K562 (cell line): Measurements from ENCODE around the gene CRABP2. TPM values are rescaled to one million over a fixed set of nuclear protein-coding genes. Genes with fewer than 3 reads are reported as not detected.
A peak's percentile ranks its signal among the peaks of the same experiment; 100 is the strongest.

Experiments used
- AFF1 ChIP-seq, 2 experiments: fragments of 450-650 bp; IDR thresholded peaks; 2 replicates each; pipeline ENCODE4 v1.6.1; 2018; ENCODE audit warnings: mild to moderate bottlenecking in 2 of 2, low read depth in 1 of 2; ENCODE audit not compliant: partially characterized antibody in 2 of 2
- BACH1 ChIP-seq: fragments of 200-800 bp; sonication (Bioruptor generic); IDR thresholded peaks from 2 replicates; pipeline ENCODE4 v1.6.1; 2016; ENCODE audit warnings: missing genetic modification characterization, missing compliant biosample characterization
- CEBPG ChIP-seq, 3 experiments: fragments of 200-800 bp in 1 of 3; sonication (Bioruptor generic) in 1 of 3; sonication (generic) in 1 of 3; formaldehyde crosslinking in 1 of 3; IDR thresholded peaks in 2 of 3; conservative IDR thresholded peaks in 1 of 3; 2 replicates each; pipeline versions ENCODE4 v1.6.1 to v1.8.0; 2016 to 2022; ENCODE audit warnings: missing compliant biosample characterization in 2 of 3, missing genetic modification characterization in 2 of 3, mild to moderate bottlenecking in 1 of 3, missing genetic modification reagents in 1 of 3
- CHD1 ChIP-seq: fragments of 200-600 bp; sonication (generic); IDR thresholded peaks from one replicate; pipeline ENCODE4 v1.6.1; 2012; ENCODE audit warnings: mild to moderate bottlenecking, moderate library complexity, low read length, inconsistent platforms
- EGR1 ChIP-seq: fragments of 450-650 bp; conservative IDR thresholded peaks from 2 replicates; pipeline ENCODE4 v1.6.1; 2017; ENCODE audit warnings: mild to moderate bottlenecking
- HES1 ChIP-seq: fragments of 450-650 bp; IDR thresholded peaks from 2 replicates; pipeline ENCODE4 v1.6.1; 2016; ENCODE audit warnings: low read depth, mild to moderate bottlenecking, moderate library complexity
- KDM2B ChIP-seq: fragments of 250-450 bp; sonication (Bioruptor Pico); IDR thresholded peaks from 2 replicates; pipeline ENCODE4 v1.8.0; 2021; ENCODE audit warnings: mild to moderate bottlenecking, moderate library complexity
- KDM5B ChIP-seq: fragments of 200-600 bp; sonication (generic); IDR thresholded peaks from 2 replicates; pipeline ENCODE4 v1.6.1; 2012; ENCODE audit warnings: low read depth, mild to moderate bottlenecking, moderate library complexity, low read length, control low read depth, inconsistent platforms; ENCODE audit not compliant: insufficient replicate concordance
- MAFF ChIP-seq: IDR thresholded peaks from 2 replicates; pipeline ENCODE4 v1.6.1; 2012; ENCODE audit warnings: low read length, improper control_type of control experiment
- MCM2 ChIP-seq: fragments of 450-650 bp; IDR thresholded peaks from 2 replicates; pipeline ENCODE4 v1.6.1; 2017; ENCODE audit warnings: low read depth, mild to moderate bottlenecking
- MIER1 ChIP-seq: fragments of 450-650 bp; IDR thresholded peaks from 2 replicates; pipeline ENCODE4 v1.6.1; 2016; ENCODE audit warnings: antibody characterized with exemption, mild to moderate bottlenecking, low read depth
- NCOA4 ChIP-seq: fragments of 450-650 bp; IDR thresholded peaks from 2 replicates; pipeline ENCODE4 v1.6.1; 2018; ENCODE audit warnings: mild to moderate bottlenecking; ENCODE audit not compliant: partially characterized antibody
- NFRKB ChIP-seq: fragments of 450-650 bp; IDR thresholded peaks from 2 replicates; pipeline ENCODE4 v1.6.1; 2016; ENCODE audit warnings: low read depth
- NR2C1 ChIP-seq, 2 experiments: fragments of 450-650 bp; IDR thresholded peaks; 2 replicates each; pipeline ENCODE4 v1.6.1; 2017; ENCODE audit warnings: mild to moderate bottlenecking in 2 of 2, antibody characterized with exemption in 1 of 2, inconsistent platforms in 1 of 2, missing compliant biosample characterization in 1 of 2, missing genetic modification characterization in 1 of 2
- NR2C2 ChIP-seq, 2 experiments: fragments of 200-800 bp in 1 of 2; sonication (Bioruptor generic) in 1 of 2; sonication (generic) in 1 of 2; formaldehyde crosslinking in 1 of 2; IDR thresholded peaks; 2 replicates each; pipeline versions ENCODE4 v1.6.1 to v1.8.0; 2016 to 2022; ENCODE audit warnings: mild to moderate bottlenecking in 1 of 2, missing compliant biosample characterization in 1 of 2, missing genetic modification characterization in 1 of 2, missing genetic modification reagents in 1 of 2
- SMAD1 ChIP-seq: fragments of 150-350 bp; IDR thresholded peaks from 2 replicates; pipeline ENCODE4 v1.6.1; 2014; ENCODE audit warnings: low read length, low read depth; ENCODE audit not compliant: partially characterized antibody
- SMARCE1 ChIP-seq: fragments of 450-650 bp; IDR thresholded peaks from 2 replicates; pipeline ENCODE4 v1.7.1; 2016; ENCODE audit warnings: mild to moderate bottlenecking
- TBL1XR1 ChIP-seq, 2 experiments: IDR thresholded peaks; 2 replicates each; pipeline ENCODE4 v1.6.1; 2012; ENCODE audit warnings: improper control_type of control experiment in 2 of 2, low read length in 2 of 2, mild to moderate bottlenecking in 1 of 2
- ZNF140 ChIP-seq: fragments of 250-450 bp; sonication (Bioruptor Pico); IDR thresholded peaks from 2 replicates; pipeline ENCODE4 v1.8.0; 2021; ENCODE audit warnings: moderate library complexity, mild to moderate bottlenecking, inconsistent platforms
- ZNF41 ChIP-seq: fragments of 250-450 bp; sonication (Bioruptor Pico); conservative IDR thresholded peaks from 2 replicates; pipeline ENCODE4 v1.4.0; 2020; ENCODE audit warnings: mild to moderate bottlenecking
- polyA plus RNA-seq, 8 experiments: library from polyadenylated mRNA; depleted of rRNA in 4 of 8; stranded (reverse) in 5 of 8; unstranded in 3 of 8; fragments of >200 nt; fragmentation: Nextera tagmentation in 2 of 8; fragmentation: Illumina TruSeq in 1 of 8; extraction: Ambion mirVana in 2 of 8; extraction: Trizol in 1 of 8; gene quantifications; 2 replicates each; pipeline versions ENCODE4 v1.2.1 to v1.2.3, GENCODE V29; 2011 to 2014; ENCODE audit warnings: inconsistent platforms in 1 of 8, missing spikeins in 1 of 8
- total RNA-seq, 7 experiments: library from RNA; depleted of rRNA in 6 of 7; stranded (reverse); fragments of >200 nt in 6 of 7; fragmentation: Illumina TruSeq in 2 of 7; extraction: Trizol in 2 of 7; gene quantifications; 2 replicates each; pipeline versions ENCODE4 v1.2.1 to v1.2.3, GENCODE V29; 2011 to 2021; ENCODE audit warnings: low replicate concordance in 1 of 7
- TF ChIP-seq, protein P1 (sequence below): fragments of 450-650 bp; IDR thresholded peaks from 2 replicates; pipeline ENCODE4 v1.6.1; 2018; ENCODE audit not compliant: partially characterized antibody

The CRABP2 gene
- total and polyA plus RNA-seq, 9 of the 15 experiments (the other 6 are each of a cell fraction or from before 2014, with no cell fraction given): 0.30 to 2.5 (median 0.82) TPM

- peak; percentile 30 for TF ChIP-seq KDM5B
- TF ChIP-seq NFRKB: peak; percentile 77; the same call in 1 of the 2 replicates
- TF ChIP-seq NCOA4: no peak
- TF ChIP-seq CHD1: peak; percentile 39
- peak in 1 of 2 experiments; percentile 13; a peak in 1 of 4 replicates for TF ChIP-seq TBL1XR1 (IDR thresholded peaks at IDR 0.05; ENCODE audit: low read length in 2 of 2)
- TF ChIP-seq CEBPG (CRISPR knock-in tag; IDR thresholded peaks at IDR 0.05): no peak
- TF ChIP-seq CEBPG (tag; conservative IDR thresholded peaks at IDR 0.05 in 1 of 2, IDR thresholded peaks at IDR 0.05 in 1 of 2): no peak
- TF ChIP-seq MAFF: no peak
- no peak for TF ChIP-seq ZNF140 (CRISPR knock-in tag)
- TF ChIP-seq SMARCE1: no peak
- no peak for TF ChIP-seq AFF1 (IDR thresholded peaks at IDR 0.05; ENCODE audit: low read depth in 1 of 2, partially characterized antibody in 2 of 2)
- TF ChIP-seq MCM2: no peak
- no peak for TF ChIP-seq HES1
- TF ChIP-seq EGR1: peak; percentile 38; the same call in 1 of the 2 replicates
- TF ChIP-seq SMAD1: peak; percentile 1
- TF ChIP-seq KDM2B: no peak
- no peak for TF ChIP-seq MIER1
- no peak for TF ChIP-seq NR2C2 (CRISPR knock-in tag; IDR thresholded peaks at IDR 0.05)
- no peak for TF ChIP-seq NR2C2 (tag; IDR thresholded peaks at IDR 0.05)
- TF ChIP-seq NR2C1 (IDR thresholded peaks at IDR 0.05): no peak
- TF ChIP-seq NR2C1 (tag; IDR thresholded peaks at IDR 0.05): no peak
- no peak for TF ChIP-seq ZNF41 (CRISPR knock-in tag)
- TF ChIP-seq, protein P1, sequence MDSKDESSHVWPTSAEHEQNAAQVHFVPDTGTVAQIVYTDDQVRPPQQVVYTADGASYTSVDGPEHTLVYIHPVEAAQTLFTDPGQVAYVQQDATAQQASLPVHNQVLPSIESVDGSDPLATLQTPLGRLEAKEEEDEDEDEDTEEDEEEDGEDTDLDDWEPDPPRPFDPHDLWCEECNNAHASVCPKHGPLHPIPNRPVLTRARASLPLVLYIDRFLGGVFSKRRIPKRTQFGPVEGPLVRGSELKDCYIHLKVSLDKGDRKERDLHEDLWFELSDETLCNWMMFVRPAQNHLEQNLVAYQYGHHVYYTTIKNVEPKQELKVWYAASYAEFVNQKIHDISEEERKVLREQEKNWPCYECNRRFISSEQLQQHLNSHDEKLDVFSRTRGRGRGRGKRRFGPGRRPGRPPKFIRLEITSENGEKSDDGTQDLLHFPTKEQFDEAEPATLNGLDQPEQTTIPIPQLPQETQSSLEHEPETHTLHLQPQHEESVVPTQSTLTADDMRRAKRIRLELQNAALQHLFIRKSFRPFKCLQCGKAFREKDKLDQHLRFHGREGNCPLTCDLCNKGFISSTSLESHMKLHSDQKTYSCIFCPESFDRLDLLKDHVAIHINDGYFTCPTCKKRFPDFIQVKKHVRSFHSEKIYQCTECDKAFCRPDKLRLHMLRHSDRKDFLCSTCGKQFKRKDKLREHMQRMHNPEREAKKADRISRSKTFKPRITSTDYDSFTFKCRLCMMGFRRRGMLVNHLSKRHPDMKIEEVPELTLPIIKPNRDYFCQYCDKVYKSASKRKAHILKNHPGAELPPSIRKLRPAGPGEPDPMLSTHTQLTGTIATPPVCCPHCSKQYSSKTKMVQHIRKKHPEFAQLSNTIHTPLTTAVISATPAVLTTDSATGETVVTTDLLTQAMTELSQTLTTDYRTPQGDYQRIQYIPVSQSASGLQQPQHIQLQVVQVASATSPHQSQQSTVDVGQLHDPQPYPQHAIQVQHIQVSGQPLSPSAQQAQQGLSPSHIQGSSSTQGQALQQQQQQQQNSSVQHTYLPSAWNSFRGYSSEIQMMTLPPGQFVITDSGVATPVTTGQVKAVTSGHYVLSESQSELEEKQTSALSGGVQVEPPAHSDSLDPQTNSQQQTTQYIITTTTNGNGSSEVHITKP: no peak
- TF ChIP-seq BACH1 (tag): no peak
These were observed 44.7 kb downstream of the CRABP2 start (continued) for GRCh38 chr1:156660752-156661112.
